DND-41 (cell line): ENCODE results near the gene HES2.

Source experiments
- ATAC-seq: fragments of 200-7000 bp; cut with Tn5 transposase; 3 replicates; pipeline ENCODE4 v1.9.1; 2021; ENCODE audit warnings: low read depth; ENCODE audit not compliant: insufficient read depth
- DNase-seq: peaks from one replicate; pipeline ENCODE4 v3.0.0-alpha.2; 2020
- H2AFZ ChIP-seq: 2 replicates; pipeline ENCODE4 v1.6.0; 2012; ENCODE audit warnings: low read depth, low read length
- H3K27ac ChIP-seq: 2 replicates; pipeline ENCODE4 v1.5.1; 2012; ENCODE audit warnings: low read length, inconsistent platforms
- H3K27me3 ChIP-seq: fragments of 200-600 bp; sonication (generic); 2 replicates; pipeline ENCODE4 v1.6.0; 2012; ENCODE audit warnings: low read length, mild to moderate bottlenecking, inconsistent platforms; ENCODE audit not compliant: insufficient read depth, poor library complexity
- H3K36me3 ChIP-seq: 2 replicates; pipeline ENCODE4 v1.5.1; 2012; ENCODE audit warnings: low read length, inconsistent platforms; ENCODE audit not compliant: insufficient read depth
- H3K4me1 ChIP-seq: 2 replicates; pipeline ENCODE4 v1.5.1; 2012; ENCODE audit warnings: mild to moderate bottlenecking, low read length; ENCODE audit not compliant: insufficient read depth
- H3K4me2 ChIP-seq: 2 replicates; pipeline ENCODE4 v1.6.0; 2012; ENCODE audit warnings: mild to moderate bottlenecking, moderate library complexity, low read length, inconsistent platforms; ENCODE audit not compliant: insufficient read depth
- H3K4me3 ChIP-seq, 2 experiments: fragments of 200-600 bp in 1 of 2; shearing (Covaris generic) in 1 of 2; 2 replicates each; pipeline ENCODE4 v1.5.1; 2012 to 2016; ENCODE audit warnings: inconsistent platforms in 2 of 2, low read length in 2 of 2, mild to moderate bottlenecking in 2 of 2, low read depth in 1 of 2, moderate library complexity in 1 of 2
- H3K79me2 ChIP-seq: 2 replicates; pipeline ENCODE4 v1.6.0; 2012; ENCODE audit warnings: low read length, inconsistent platforms; ENCODE audit not compliant: insufficient read depth
- H3K9ac ChIP-seq: 2 replicates; pipeline ENCODE4 v1.6.0; 2012; ENCODE audit warnings: low read depth, mild to moderate bottlenecking, inconsistent platforms, low read length, moderate library complexity
- H3K9me3 ChIP-seq: 2 replicates; pipeline ENCODE4 v1.5.1; 2012; ENCODE audit warnings: low read length, moderate library complexity, mild to moderate bottlenecking, inconsistent platforms; ENCODE audit not compliant: insufficient read depth, severe bottlenecking
- H4K20me1 ChIP-seq: 2 replicates; pipeline ENCODE4 v1.6.0; 2012; ENCODE audit warnings: low read length; ENCODE audit not compliant: insufficient read depth
- CTCF ChIP-seq: IDR thresholded peaks from 2 replicates; pipeline ENCODE4 v1.5.1; 2012; ENCODE audit warnings: borderline replicate concordance, low read length, moderate library complexity, mild to moderate bottlenecking; ENCODE audit not compliant: poor library complexity, severe bottlenecking; ENCODE audit errors: extremely low read depth
- EZH2 ChIP-seq: IDR thresholded peaks from 3 replicates; pipeline ENCODE4 v1.6.1; 2012; ENCODE audit warnings: borderline replicate concordance, low read depth, mild to moderate bottlenecking, moderate library complexity, low read length, inconsistent platforms; ENCODE audit not compliant: severe bottlenecking

HES2 gene

DNA sequence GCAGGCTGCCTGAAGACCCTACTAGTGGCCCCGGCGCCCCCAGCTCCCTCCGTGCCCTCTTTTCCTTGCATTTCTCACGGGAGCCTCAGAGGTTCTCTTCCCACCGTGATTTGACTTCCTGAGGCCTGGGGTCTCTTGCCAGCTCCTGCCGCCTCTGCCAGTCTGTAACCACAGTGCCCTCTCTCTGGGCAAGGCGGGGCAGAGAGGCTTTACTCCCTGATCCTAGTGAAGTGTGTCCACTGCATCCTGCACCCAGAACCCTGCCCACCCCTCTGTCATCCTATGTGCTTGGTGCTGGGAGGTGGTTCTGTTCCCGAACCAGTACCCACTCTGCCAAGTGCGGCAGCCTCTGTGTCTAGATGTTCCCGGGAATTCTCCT is 7.2 kb upstream of the HES2 start:
- DNase-seq, result no peak
- Histone ChIP-seq H3K9me3 (no peaks in the 10 kb centered on the region), H2AFZ (no peak overlapping the region), H4K20me1 (peaks cover 3% of the 10 kb centered on the region; the same call in 1 of the 2 replicates), H3K4me2 (no peak overlapping the region), H3K36me3 (no peaks in the 10 kb centered on the region), H3K4me1 (peaks cover 4% of the 10 kb centered on the region; the same call in 1 of the 2 replicates), H3K27ac (no peak overlapping the region), H3K4me3 (no peak overlapping the region), H3K79me2 (no peaks in the 10 kb centered on the region), H3K9ac (no peak overlapping the region), H3K27me3 (peaks cover 7% of the 10 kb centered on the region)
- ATAC-seq, result no peak
- TF ChIP-seq EZH2, result no peak
- TF ChIP-seq CTCF, result no peak

DNA sequence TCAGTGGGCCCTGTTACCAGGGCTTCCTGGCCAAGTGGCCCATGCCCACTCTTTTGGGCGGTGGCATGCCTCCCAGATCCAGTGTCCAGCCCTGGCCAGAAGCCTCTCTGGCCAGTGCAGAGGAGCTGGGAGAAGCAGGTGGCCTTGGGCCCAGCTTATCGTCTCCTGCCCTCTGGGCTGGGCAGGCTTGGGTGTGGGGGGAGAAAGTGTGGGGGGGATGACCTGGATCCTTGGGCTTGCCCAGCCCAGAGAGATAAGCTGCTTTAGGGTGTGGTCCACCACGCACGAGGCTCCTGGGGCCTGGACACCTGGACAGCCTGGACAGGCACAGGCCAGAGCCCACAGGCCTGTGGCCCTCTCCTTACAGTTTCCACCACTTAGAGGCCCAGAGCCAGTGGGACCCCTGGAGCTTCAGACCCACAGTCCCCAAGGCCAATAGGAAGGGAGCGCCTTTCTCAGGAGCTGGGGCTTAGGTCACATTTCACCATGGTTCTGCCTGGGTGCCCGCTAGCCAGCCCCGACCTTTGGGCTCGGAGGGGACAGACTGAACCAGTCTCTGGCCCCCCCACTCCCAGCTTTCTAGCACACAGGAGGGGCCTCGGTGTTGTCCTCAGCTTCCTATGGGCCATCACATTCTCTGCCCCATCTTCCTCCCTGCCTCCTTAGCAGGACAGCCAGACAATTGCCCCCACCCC is 6.7 kb upstream of the HES2 start:
- no peaks in the 10 kb centered on the region for H3K9me3 ChIP-seq
- H3K27me3 ChIP-seq, result peaks cover 10% of the 10 kb centered on the region
- no peak overlapping the region for H3K9ac ChIP-seq
- no peak overlapping the region for H2AFZ ChIP-seq
- no peak overlapping the region for H3K4me2 ChIP-seq
- no peak for DNase-seq
- H3K79me2 ChIP-seq, result no peaks in the 10 kb centered on the region
- H3K27ac ChIP-seq, result no peak overlapping the region
- no peak for ATAC-seq
- peaks cover 4% of the 10 kb centered on the region; the same call in 1 of the 2 replicates for H3K4me1 ChIP-seq
- H3K36me3 ChIP-seq, result no peaks in the 10 kb centered on the region
- no peak overlapping the region for H3K4me3 ChIP-seq
- peaks cover 3% of the 10 kb centered on the region; the same call in 1 of the 2 replicates for H4K20me1 ChIP-seq
- TF ChIP-seq CTCF, result no peak
- no peak for TF ChIP-seq EZH2

- Histone ChIP-seq H3K4me1 (peaks cover 4% of the 10 kb centered on the region; the same call in 1 of the 2 replicates), H3K4me3 (no peak overlapping the region), H3K9me3 (no peaks in the 10 kb centered on the region), H3K79me2 (no peaks in the 10 kb centered on the region), H2AFZ (no peak overlapping the region), H3K36me3 (no peaks in the 10 kb centered on the region), H3K27ac (no peak overlapping the region), H3K9ac (no peak overlapping the region), H3K4me2 (no peak overlapping the region), H3K27me3 (peaks cover 8% of the 10 kb centered on the region), H4K20me1 (no peaks in the 10 kb centered on the region; the same call in 1 of the 2 replicates)
- DNase-seq (no peak), ATAC-seq (no peak)
- TF ChIP-seq EZH2 (no peak), CTCF (no peak)
Observed at GRCh38 chr1:6425658-6426057, 5.9 kb upstream of the HES2 start.
